HG03378 (cell line): Measurements from ENCODE around the gene MTG1.
A peak's percentile ranks its signal among the peaks of the same experiment; 100 is the strongest.
"Not testable (repeated sequence)": the region's sequence is repeated elsewhere in the genome, so short reads cannot be mapped to it uniquely, and the experiment has no call there.

Experiments used
- ATAC-seq: cut with Tn5 transposase; IDR thresholded peaks from one replicate; pipeline ENCODE4 v1.9.1; 2021; ENCODE audit warnings: mild to moderate bottlenecking, moderate library complexity; ENCODE audit not compliant: unreplicated experiment

Gene MTG1

DNA sequence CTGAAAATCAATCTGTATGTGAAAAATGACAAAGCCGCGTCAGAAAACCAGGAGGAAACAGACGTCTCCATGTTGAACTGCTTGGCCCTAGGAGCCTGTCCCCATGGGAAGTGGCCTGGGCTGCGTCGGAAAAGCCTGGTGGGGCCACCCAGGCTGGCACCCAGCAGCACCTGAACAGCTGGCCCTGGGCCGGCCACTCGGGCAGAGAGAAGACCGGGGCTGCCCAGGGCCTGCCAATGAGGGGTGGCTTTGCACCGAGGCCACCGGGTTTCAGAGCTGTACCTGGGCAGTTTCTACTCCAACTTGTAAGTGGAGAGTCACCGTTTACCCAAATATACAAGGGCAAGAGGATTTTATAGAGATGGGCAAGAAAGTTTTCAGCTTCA is 35.0 kb upstream of the MTG1 start:
- no peak for ATAC-seq

DNA sequence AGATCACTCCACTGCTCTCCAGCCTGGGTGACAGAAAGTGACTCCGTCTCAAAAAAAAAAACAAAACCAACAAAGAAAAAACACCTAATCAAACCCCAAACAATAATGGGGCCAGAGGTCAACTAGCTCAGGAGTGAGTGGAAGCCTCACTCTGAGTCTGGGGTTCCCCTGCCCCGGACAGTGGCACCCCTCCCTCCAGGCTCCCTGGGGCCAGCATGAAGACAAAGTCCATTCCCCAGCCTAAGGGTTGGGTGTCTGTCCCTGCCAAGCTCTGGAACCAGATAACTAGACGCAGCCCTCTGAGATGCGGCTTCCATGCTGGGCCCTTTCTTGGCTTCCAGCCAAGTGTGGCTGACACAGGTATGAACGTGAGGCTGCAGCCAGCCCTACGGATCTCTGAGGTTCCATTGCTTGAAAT is 34.4 kb upstream of the MTG1 start:
- no peak for ATAC-seq

DNA sequence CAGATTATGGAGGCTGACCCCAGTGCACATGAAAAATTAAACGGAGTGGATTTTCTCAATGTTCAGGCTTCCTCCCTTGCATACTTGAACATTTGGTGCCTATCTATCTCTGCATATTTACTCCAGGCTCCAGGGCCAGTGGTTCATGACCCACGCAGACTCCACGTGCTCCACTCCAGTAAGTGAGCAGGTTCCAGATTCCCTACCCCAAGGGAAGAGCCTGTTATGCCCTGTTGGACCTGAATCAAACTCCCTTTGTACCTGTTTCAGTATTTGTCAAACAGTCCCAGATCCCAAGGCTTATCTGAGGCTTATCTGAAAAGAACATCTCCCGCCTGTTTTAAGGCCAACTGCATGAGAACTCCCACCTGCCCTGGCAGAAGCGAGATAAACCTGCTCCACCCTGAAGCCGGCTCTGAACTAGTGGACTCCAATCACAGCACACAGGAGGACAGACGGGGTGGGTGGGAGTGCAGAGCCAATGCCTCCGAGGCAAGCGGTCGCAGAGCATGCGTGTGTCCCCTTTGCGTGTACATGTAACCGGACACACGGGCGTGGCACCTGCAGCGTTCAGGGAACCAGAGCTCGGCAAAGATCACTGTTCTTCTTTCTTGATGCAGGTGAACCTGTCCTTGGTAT is 33.9 kb upstream of the MTG1 start:
- no peak for ATAC-seq

DNA sequence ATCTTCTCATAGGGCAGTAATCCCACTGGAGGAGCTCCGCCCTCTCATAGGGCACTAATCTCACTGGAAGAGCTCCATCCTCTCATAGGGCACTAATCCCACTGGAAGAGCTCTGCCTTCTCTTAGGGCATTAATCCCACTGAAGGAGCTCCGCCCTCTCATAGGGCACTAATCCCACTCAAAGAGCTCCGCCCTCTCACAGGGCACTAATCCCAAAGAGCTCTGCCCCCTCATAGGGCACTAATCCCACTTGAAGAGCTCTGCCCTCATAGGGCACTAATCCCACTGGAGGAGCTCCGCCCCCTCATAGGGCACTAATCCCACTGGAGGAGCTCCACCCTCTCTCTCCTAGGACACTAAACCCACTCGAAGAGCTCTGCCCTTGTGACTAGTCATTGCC is 32.7 kb upstream of the MTG1 start:
- no peak for ATAC-seq

DNA sequence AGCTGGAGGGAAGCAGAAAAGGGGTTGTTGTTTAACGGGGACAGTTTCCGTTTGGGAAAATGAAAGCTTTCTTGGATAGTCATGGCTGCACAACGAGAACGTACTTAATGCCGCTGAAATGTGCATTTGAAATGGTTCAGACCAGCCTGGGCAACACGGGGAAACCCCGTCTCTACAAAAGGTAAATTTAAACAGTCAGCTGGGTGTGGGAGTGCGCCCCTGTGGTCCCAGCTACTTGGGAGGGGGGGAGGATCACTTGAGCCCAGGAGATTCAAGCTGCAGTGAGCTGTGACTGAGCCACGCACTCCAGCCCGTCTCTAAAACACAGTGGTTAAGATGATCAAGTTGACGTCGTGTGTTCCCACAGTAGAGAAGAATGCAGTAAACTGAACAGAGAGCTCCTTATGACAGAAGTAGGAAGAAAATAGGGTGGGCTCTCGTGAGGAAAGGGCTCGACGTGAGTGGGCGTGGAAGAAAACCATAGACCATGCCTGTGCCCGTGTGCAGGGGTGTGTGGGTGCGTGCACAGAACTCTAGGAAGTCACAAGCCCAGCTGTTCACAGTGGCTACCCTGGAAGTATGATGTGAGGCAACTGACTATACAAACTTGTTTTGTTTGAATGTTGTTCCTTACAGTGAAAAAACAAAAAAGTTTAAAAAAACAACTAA is 32.0 kb upstream of the MTG1 start:
- ATAC-seq: no peak

DNA sequence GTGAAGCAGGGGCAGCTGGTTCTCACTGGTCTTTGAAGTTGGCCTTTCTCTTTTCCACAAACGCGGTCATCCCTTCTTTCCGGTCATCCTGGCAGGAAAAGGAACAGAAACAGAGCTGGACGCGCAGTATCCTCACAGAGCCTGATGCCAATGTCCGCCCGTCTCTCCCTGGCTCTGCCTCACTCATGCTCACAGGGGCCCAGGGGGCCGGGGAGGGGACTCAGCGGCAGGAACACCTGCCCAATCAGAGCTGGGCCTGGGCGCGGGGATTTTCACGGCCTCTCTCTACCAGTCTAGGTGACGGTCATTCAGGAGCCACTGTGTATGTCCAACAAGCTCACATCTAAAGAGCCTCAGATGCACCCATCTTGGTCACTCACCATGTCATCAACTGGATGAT is 31.1 kb upstream of the MTG1 start:
- ATAC-seq: no peak

DNA sequence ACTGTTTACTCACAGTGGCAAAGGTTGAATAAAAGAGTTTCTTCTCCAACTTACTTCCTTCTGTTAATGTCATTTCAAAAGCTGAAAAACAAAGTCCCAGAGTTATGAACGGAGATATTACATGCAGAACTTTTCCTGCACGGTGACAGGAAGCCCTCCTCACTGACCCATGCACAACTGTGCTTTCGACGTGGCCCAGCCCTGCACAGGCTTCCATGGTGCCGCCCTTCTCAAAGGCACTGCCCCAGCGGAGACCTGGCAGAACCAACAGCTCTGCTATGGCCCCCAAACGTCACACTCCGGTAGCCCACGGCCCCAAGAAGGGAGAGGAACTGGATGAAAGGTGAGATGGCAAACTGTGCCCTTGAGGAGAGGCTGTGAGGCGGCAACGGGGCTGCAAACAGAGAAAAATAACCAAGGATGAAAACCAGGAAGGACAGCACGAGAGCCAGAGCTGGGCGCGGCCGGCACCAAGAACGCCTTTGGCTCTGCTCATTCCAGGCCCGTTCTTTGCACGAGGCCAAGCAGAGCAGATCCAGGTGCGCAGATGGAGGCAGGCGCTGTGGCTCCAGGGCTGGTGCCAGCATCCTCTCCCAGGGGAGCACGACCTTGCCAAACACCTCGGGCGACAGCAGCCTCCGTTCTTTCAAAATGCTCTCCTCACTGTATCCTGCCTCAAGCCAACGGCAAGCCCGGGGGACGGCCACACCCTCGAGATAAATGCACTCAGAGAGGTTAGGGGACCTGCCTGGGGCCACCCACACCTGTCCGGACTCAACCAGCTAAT is 29.1 kb upstream of the MTG1 start:
- no peak for ATAC-seq

DNA sequence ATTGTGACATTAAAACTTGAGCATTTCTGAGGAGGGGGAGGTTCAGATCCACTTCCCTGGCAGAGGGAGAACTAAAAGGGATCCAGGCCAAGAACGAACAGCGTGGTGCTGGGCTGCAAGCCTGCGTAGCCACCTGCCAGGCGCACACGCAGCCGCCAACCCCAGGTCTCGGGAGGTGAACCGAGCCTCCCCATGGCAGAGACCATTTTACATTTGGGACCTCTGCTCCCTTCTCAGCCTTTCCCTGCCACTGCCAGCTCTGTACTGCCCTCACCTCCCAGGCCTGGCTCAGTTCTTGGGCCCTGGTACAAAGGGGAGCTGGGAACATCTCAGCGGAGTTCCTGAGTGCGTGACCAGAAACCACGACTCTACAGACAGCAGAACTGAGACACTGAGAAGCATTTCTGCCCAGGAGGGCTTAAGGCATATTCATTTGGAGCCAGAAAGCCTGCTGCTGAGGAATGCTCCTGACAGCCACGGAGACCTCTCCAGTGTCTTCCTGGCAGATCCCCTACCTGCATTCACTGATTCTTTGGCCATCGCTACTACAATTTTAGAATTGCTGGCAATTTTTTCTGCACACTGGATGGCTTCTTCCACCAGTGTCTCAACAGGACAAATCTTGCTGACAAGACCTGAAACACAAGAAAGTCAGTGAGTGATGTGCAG is 28.4 kb upstream of the MTG1 start:
- ATAC-seq: no peak

DNA sequence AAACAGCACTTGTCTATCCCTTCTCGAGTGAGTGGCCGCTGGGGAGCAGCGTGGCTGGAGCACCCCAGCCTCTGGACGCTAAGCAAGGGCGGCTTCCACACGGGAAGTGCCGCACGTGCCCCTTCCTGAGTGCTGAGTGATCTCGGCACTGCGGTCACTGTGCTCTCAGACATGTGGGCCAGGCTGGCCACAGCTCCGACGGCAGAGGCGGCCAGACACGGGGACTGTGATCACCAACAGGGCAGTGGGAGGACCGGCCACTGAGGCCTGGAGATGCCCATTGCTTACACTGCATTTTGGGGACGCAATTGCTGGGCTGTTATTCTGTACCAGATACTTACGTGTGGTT is 27.9 kb upstream of the MTG1 start:
- no peak for ATAC-seq

DNA sequence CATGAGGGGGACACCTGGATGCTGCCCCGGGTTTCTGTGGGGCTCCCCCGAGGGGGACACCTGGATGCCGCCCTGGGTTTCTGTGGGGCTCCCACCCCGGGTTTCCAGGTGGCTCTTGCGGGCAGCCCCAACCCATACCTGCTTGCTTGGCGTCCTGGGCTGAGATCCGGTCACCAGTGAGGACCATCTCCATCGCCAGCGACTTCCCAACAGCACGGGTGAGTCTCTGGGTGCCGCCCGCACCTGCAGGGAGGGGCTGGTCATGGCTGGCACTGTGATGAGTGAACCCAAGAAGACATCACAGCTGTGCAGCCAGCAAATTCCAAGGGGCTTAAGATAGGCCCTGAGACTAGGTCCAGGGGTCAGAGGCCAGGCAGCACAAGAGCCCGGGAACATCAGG is 27.2 kb upstream of the MTG1 start:
- ATAC-seq: no peak

DNA sequence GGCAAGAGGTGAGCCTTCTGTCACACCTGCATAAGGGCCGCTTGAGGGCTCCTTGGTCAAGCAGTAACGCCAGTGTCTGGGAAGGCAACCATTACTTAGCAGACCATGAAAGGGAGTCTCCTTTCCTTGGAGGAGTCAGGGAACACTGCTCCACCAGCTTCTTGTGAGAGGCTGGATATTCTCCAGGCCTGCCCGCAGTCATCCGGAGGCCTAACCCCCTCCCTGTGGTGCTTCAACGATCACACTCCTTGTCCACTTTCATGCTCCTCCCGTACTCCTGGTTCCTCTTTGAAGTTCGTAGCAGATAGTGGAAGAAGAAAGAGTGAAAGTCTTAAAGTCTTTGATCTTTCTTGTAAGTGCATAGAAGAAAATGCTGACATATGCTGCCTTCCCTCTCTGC is 26.5 kb upstream of the MTG1 start:
- not testable (repeated sequence) for ATAC-seq

DNA sequence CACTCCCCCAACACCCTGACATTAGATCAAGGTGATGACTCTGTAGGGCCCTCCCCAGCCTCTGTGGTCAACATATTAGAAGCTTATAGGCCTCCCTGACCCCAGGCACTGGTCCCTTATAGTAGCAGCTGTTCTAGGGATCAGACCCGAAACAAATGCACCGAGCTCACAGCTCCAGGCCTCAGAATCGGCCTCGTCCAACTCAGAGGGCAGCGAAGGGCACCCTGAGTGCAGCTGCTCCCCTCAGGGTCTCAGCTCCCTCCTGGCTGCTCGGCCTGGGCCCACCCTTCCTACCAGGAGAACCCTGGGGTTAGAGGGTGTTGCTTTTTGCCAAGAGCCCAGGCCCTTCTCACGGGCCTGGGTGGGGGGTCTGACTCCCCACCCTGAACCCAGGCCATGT is 25.8 kb upstream of the MTG1 start:
- ATAC-seq: no peak

DNA sequence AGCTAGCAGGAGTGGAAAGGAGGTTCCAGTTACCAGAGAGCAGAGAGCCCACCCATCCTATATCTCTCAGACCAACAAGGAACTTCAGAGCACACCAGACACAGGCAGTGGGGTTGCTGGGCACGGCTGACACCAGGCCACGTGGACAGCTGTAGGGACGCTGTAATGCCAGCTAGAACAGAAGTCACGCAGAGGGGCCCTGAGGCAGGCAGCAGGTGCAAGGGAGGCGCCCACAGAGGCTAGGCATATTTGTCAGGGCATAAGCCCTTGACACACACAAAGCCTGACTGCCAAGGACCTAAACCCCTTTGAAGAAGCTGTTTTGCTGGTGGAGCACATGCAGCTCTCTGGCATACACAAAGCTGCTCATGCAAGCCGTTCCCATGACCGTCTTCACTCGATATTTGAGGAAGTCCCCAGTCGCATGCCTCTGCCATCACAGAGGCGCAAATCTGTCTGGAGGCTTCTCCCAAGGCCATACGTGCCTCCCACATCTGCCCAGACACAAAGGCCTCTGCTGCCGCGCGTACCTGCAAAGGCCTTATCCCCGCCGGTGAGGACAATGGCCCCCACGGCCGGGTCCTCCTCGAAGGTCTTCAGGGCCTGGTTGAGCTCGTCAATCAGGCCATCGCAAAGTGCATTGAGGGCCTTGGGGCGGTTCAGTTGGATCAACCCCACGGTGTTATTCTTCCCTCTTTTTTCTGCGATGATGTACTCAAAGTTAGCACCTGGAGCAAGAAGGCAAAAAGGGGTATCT is 23.7 kb upstream of the MTG1 start:
- ATAC-seq: no peak

DNA sequence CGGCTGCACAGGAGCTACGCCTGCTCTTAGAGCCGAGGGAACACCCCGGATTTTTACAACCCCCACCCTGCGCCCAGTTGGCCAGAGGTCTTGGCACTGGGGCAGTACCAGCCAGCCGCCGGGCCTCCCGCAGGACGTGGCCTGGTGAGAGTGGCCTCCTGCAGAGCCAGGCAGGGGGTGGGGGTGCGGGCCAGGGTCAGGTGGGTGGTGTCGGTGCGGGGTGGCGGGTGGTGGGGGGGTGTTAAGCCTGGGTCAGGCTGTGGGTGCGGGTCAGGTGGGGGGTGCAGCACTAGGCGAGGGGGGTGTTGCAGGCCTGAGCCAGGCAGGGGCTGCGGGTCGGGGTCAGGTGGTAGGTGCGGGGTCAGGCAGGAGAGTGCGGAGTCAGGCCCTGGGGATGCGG is 21.4 kb upstream of the MTG1 start:
- ATAC-seq: no peak

DNA sequence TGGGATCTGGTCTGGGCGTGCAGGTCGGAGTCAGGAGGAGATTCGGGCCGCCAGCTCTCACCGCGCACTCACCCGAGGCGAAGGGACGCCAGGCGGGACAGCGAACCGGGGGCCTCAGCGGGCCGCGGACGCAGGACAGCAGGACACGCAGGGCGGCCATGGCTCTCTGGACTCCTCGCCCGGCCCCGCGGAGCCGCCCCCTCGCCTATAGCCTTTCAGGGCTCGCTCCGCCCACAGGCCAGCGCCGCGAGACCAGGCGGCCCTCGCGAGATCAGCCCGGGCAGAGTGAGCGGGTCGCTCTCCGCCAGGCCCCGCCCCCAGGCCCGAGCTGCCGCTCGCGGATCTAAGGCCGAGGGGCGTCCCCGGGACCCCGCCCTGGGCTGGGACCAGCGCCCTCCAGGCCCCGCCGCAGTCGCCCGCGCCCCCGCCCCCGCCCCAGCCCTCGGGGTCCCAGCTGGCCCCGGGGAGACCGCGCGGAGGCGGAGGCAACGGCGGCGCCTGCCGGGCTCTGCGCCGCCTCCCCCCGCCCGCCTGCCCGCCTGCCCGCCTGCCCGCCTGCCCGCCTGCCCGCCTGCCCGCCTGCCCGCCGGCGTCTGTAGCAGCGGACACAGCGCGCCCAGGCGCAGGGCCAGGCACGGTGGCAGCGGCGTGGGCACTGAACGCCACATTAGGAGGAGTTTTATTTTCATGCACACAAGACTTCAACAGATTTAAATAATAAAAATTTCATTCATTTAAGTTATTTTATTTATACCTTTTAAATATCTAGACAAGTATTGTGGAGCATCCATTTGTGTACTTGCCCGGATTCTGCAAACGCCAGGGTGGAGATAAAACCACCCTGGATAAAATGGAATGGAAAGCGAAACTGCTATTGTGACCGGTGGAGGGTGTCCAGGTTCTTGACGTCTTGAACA is 20.5 kb upstream of the MTG1 start, which contains the start of gene ECHS1:
ECHS1 (minus strand) TSS at position 181 of the 917 bp plus-strand sequence; CDS start at position 160, 21 bp downstream.
- ATAC-seq: peak; percentile 68

DNA sequence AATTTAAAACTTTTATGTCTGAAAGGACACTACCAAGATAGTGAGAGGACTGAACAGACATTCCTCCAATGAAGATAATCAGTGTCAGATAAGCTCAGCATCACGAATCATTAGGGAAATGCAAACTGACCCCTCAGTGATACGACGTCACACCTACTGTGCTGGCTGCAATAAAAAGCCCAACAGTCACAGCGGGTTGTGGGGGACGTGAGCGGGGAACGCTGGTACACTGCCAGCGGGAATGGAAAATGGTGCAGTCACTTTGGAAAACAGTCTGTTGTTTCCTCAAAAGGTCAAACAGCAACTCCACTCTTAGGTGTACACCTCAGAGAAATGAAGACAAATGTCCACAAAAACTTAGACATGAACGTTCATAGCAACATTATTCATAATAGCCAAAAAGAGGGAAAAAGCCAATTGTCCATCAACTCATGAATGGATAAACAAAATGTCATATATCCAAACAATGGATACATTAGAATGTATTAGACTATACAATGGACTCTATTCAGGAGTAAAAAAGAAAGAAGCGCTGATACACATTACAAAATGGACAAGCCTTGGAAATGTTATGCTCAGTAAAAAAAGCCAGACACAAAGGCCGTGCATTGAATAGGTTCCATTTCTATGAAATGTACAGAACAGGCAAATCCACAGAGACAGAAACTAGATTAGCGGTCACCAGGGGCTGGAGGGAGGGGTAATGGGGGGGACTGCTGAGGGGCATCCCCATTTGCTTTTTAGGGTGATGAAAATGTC is 18.4 kb upstream of the MTG1 start:
- ATAC-seq: no peak

DNA sequence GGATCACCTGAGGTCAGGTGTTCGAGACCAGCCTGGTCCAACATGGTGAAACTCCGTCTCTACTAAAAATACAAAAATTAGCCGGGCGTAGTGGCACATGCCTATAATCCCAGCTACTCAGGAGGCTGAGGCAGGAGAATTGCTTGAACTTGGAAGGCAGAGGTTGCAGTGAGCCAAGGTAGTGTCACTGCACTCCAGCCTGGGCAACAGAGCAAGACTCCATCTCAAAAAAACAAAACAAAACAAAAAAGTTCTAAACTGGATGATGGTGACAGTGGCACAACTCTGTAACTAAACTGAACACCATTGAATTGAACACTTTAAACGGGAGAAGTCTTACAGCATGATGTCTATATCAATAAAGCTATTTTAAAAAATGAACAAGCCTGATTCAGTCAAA is 17.8 kb upstream of the MTG1 start:
- ATAC-seq: not testable (repeated sequence)

DNA sequence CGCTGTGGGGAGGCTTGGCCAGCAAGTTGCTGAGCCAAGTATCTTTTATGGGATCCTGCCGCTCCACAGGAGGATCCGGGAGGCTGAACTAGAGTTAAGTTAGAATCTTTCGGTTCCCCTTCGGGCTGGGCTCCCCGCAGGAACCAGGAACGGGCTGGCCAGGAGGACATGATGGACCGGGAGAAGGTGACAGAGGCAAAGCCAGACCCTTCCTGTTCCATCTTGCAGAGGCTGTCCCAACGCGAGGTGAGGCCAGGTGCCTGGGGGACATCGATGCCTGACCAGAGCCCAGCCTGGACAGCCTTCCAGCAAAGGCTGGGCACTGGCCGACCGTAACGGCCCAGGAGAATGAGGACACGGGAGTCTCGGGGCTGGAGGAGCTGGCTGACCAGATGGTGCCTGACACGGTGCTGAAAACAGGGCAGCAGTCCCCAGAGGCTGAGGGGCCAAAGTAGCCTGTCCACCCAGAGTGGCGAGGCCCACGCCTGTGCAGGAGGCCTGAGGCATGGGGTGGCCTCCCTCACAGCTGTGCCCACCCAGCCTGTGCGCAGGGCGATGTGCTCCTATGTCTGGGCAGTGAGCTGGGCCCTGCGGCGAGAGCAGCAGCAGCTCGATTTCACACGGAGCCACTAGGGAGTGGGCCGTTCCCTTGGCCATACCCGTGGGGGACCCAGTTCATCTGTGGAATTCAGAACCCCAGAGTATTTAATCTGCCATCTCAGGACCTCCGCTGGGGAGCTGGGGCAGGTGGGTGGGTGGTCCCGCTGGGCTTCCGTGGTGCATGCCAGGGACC is 16.7 kb upstream of the MTG1 start:
- ATAC-seq: no peak
